T-helper 17 cell (primary cell): ENCODE results near the gene MYO16. TPM values are rescaled to one million over a fixed set of nuclear protein-coding genes. Genes with fewer than 3 reads are reported as not detected.

Experiments used
- ATAC-seq: fragments of 150-1000 bp; cut with Tn5 transposase; 2 replicates; pipeline ENCODE4 v1.10.0; 2021; ENCODE audit warnings: mild to moderate bottlenecking, moderate library complexity
- DNase-seq, 3 donors: peaks; one replicate each; pipeline versions ENCODE4 v3.0.0 to v3.0.0-alpha.2; 2020 to 2021
- H3K9me3 ChIP-seq: one replicate; pipeline ENCODE4 v1.7.0; 2013; ENCODE audit warnings: low read length, mild to moderate bottlenecking; ENCODE audit not compliant: control insufficient read depth, poor library complexity, severe bottlenecking
- H3K27ac Mint-ChIP-seq: one replicate; pipeline ENCODE4 v1.8.0; 2022; ENCODE audit warnings: mild to moderate bottlenecking, moderate library complexity, mixed read lengths
- H3K27me3 Mint-ChIP-seq: one replicate; pipeline ENCODE4 v1.8.0; 2022; ENCODE audit warnings: mixed read lengths
- H3K36me3 Mint-ChIP-seq: one replicate; pipeline ENCODE4 v1.8.0; 2022; ENCODE audit warnings: low read depth, mixed read lengths
- H3K4me1 Mint-ChIP-seq: one replicate; pipeline ENCODE4 v1.8.0; 2022; ENCODE audit warnings: mild to moderate bottlenecking, mixed read lengths
- H3K4me3 Mint-ChIP-seq: one replicate; pipeline ENCODE4 v1.8.0; 2022; ENCODE audit warnings: mild to moderate bottlenecking, moderate library complexity, mixed read lengths
- total RNA-seq, 4 donors: library from RNA in 2 of 4; stranded (reverse) in 2 of 4; gene quantifications; one replicate each; pipeline ENCODE4 v1.2.3 and lab custom pipeline; 2022 to 2026

The MYO16 gene
- total RNA-seq, 2 donors from 2014 or later: 0.42 to 0.45 TPM

- no peak for ATAC-seq
- peaks cover 3% of the 10 kb centered on the region for H3K4me1 Mint-ChIP-seq
These were observed 524.7 kb downstream of the MYO16 start for GRCh38 chr13:109154146-109154545.

GRCh38 chr13:109154546-109154945, 525.1 kb downstream of the MYO16 start:
- Mint-ChIP-seq H3K27me3 (peaks cover 37% of the 10 kb centered on the region), H3K4me3 (no peak overlapping the region), H3K36me3 (peaks cover 2% of the 10 kb centered on the region), H3K27ac (no peak overlapping the region), H3K4me1 (peaks cover 4% of the 10 kb centered on the region)
- H3K9me3 ChIP-seq: no peaks in the 10 kb centered on the region
- ATAC-seq: no peak
- no peak for DNase-seq

More at GRCh38 chr13:109154146-109154545, 524.7 kb downstream of the MYO16 start:
- Mint-ChIP-seq H3K27ac (no peak overlapping the region), H3K27me3 (peaks cover 41% of the 10 kb centered on the region), H3K4me3 (no peak overlapping the region), H3K36me3 (peaks cover 2% of the 10 kb centered on the region)
- no peak for DNase-seq
- no peaks in the 10 kb centered on the region for H3K9me3 ChIP-seq

DNA sequence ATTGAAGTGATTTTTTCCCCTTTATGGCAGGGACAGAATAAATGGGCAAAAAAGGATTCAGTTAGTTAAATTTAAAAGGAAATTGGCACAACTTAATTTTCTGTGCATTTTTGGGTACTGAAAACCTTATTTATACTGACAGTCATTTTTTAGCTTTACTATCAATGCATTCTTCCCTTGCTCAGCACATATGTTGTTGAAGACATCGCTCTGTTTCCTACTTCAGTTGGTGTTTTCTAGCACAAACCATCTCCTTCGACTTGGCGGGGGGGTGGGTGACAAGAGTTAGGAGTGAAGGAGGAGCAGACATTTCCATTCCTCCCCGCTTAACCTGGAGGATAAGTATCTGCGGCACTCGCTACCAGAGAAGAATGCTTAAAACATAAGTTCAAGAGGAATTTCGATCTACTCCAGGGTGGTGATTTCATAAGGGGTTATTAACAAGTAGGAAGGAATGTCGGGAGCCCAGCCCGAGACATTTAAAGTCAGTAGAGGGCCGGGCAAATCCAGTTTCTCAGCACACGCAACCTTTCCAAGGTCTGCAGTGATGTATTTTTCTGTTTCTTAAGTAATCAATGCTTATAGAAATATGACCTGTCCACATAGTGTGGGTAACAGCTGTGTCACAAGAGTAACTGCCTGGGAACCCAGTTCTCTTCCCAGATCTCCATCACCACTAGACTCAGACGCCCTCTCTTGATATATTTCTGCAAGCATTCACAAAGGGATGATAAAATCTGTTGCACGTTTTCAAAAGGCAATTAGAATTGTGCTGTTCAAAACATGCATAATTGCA, 525.8 kb downstream of the MYO16 start:
- peaks cover 5% of the 10 kb centered on the region for H3K4me1 Mint-ChIP-seq
- DNase-seq (no peak), ATAC-seq (no peak)
- no peaks in the 10 kb centered on the region for H3K9me3 ChIP-seq
- no peak overlapping the region for H3K4me3 Mint-ChIP-seq
- peaks cover 31% of the 10 kb centered on the region for H3K27me3 Mint-ChIP-seq
- H3K27ac Mint-ChIP-seq: no peak overlapping the region
- H3K36me3 Mint-ChIP-seq: peaks cover 2% of the 10 kb centered on the region

- Mint-ChIP-seq H3K4me3 (no peak overlapping the region), H3K27ac (no peak overlapping the region), H3K27me3 (peaks cover 28% of the 10 kb centered on the region), H3K4me1 (peaks cover 5% of the 10 kb centered on the region), H3K36me3 (peaks cover 2% of the 10 kb centered on the region)
- ATAC-seq: no peak
- DNase-seq: no peak
- no peaks in the 10 kb centered on the region for H3K9me3 ChIP-seq
These were observed 526.9 kb downstream of the MYO16 start for GRCh38 chr13:109156181-109156935.

GRCh38 chr13:109157275-109157674, 527.9 kb downstream of the MYO16 start:
- Mint-ChIP-seq H3K27me3 (peaks cover 28% of the 10 kb centered on the region), H3K4me1 (peaks cover 5% of the 10 kb centered on the region), H3K27ac (no peak overlapping the region), H3K4me3 (no peak overlapping the region), H3K36me3 (peaks cover 2% of the 10 kb centered on the region)
- DNase-seq: no peak
- ATAC-seq: no peak
- no peaks in the 10 kb centered on the region for H3K9me3 ChIP-seq

GRCh38 chr13:109158383-109158782, 529.0 kb downstream of the MYO16 start:
- H3K9me3 ChIP-seq: no peaks in the 10 kb centered on the region
- Mint-ChIP-seq H3K4me3 (no peak overlapping the region), H3K4me1 (peaks cover 8% of the 10 kb centered on the region), H3K27me3 (peaks cover 28% of the 10 kb centered on the region), H3K36me3 (peaks cover 2% of the 10 kb centered on the region), H3K27ac (no peak overlapping the region)
- DNase-seq (no peak), ATAC-seq (no peak)

DNA sequence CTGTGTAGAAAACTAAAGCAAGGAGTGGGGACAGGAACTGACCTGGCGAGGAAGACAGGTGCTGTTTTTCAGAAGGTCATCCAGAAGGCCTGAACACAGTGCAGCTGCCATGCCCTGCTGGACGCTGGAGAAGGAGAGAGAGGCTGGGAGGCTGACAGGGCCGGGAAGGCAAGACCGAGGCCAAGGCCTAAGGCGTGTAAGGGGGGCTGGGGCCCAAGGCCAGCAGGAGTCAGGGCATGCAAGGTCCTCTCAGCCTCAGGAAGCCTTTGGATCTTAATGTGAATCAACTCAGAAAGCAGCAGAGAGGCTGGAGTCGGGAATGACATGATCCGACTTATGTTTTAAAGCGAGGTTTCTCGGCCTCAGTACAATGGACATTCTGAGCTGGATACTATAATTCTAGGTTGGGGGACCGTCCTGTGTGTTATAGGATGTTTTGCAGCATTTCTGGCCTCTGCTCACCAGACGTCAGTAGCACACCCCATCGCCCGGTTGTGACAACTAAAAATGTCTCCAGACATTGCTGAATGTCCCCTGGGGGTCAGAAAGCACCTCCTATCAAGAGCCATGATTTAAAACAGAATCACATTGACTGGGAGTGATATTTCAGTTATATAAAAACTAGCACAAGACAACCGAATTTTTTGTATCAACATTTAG, 530.4 kb downstream of the MYO16 start:
- Mint-ChIP-seq H3K27ac (no peak overlapping the region), H3K4me3 (no peak overlapping the region), H3K4me1 (peaks cover 8% of the 10 kb centered on the region), H3K36me3 (peaks cover 2% of the 10 kb centered on the region), H3K27me3 (peaks cover 28% of the 10 kb centered on the region)
- ATAC-seq (no peak), DNase-seq (no peak)
- no peaks in the 10 kb centered on the region for H3K9me3 ChIP-seq

DNA sequence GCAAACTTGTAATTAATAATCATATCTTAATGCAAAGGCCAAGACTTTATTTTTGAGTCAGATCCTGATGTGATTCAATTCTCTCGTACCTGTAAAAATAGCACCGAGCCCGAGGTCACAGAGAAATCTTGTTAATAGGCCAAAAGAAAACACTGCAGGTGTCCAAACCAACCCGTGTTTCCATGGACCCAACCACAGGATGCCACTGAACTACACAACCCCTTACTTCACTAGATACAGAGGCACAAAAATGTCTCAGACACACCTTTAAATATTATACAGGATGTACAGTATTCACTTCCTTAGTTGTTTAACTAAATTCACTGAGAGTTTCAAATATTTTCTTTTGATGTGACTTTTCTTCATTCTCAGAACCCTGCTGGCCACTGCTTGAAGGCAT, 530.9 kb downstream of the MYO16 start:
- peaks cover 8% of the 10 kb centered on the region for H3K4me1 Mint-ChIP-seq
- no peaks in the 10 kb centered on the region for H3K9me3 ChIP-seq
- no peak overlapping the region for H3K27ac Mint-ChIP-seq
- ATAC-seq (no peak), DNase-seq (no peak)
- peaks cover 24% of the 10 kb centered on the region for H3K27me3 Mint-ChIP-seq
- H3K4me3 Mint-ChIP-seq: no peak overlapping the region
- H3K36me3 Mint-ChIP-seq: peaks cover 2% of the 10 kb centered on the region

GRCh38 chr13:109160887-109161669, 531.7 kb downstream of the MYO16 start:
- no peak for ATAC-seq

DNA sequence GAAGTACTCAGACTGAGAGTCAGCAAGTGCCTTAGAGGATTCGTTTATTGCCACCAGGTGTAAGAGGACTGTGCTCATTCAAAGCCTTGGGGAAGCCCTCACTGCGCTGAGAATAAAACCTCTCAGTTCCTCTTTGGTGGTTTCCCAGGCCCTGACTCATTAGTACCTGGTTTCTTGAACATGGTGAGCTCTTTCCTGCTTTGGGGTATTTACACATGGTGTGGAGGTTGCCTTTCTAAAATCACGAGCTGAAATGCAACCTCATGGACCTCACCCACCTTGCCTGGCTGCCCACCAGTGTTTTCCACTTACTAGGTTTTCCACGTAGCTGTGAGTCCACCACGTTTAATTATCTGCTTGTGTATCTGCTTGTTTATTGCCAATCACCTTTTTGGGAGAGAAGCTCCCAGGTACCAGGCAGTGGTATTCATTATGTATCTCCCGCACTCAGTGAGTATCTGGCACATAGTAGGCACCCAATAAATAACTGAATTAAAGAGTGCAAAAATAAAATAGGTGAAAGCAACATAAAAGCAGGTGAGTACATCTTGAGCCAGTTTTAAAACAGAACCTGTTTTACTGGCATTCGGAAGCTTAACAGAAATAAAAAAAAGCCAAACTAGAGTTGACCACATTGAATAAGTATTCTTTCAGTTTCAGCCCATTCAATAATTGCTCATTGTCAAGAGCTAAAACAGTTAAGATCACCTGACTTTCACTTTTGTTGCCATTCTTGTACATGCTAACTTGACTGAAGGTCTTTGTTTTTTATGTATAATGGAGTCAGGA, 533.0 kb downstream of the MYO16 start:
- no peaks in the 10 kb centered on the region for H3K9me3 ChIP-seq
- DNase-seq (no peak), ATAC-seq (peak; percentile 82)
- H3K27ac Mint-ChIP-seq: no peak overlapping the region
- peaks cover 2% of the 10 kb centered on the region for H3K36me3 Mint-ChIP-seq
- H3K4me3 Mint-ChIP-seq: no peak overlapping the region
- H3K27me3 Mint-ChIP-seq: peaks cover 8% of the 10 kb centered on the region
- peaks cover 8% of the 10 kb centered on the region for H3K4me1 Mint-ChIP-seq

More at GRCh38 chr13:109160887-109161669, 531.7 kb downstream of the MYO16 start:
- Mint-ChIP-seq H3K27ac (no peak overlapping the region), H3K27me3 (peaks cover 20% of the 10 kb centered on the region), H3K4me1 (peaks cover 8% of the 10 kb centered on the region), H3K4me3 (no peak overlapping the region), H3K36me3 (peaks cover 2% of the 10 kb centered on the region)
- H3K9me3 ChIP-seq: no peaks in the 10 kb centered on the region
- DNase-seq: no peak

DNA sequence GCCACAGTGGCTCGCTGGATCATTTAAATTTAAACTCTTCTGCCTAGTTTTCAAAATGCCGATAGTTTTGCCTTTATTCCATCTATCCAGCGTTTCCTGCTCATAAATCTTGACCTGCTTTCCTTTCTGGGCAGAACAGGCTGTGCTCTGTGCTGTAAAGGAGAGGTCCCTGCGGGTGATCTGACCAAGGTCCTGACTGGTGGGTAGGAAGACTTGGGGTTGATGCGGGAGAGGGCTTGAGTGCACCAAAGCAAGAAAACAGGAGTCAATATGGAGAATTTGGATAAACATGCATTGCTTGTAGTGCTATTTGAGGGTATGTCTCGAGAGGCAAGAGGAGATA, 533.6 kb downstream of the MYO16 start:
- H3K9me3 ChIP-seq: no peaks in the 10 kb centered on the region
- no peak for DNase-seq
- H3K4me3 Mint-ChIP-seq: no peak overlapping the region

DNA sequence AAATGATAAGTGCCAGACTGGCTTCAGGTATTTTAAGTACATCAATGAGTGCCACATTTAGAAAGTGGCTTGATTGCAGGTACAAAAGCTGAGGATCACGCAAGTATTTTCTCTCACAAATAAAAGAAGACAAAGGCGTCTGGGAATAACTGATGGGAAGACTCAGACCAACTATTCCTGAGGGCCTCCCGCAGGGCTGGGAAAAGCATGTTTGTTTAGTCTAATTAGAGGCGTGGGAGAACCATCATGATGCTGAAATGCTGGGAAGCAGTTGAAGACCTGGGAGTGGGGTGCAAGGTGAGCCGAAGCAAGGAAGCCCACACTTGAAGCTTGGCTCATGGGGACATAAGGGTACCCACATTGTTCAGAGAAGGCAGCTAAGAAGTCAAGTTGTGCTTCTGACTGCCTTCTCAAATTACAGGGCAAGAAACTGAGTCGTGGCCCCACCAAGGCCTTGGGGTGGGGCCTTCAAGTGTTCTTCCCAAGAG, 536.0 kb downstream of the MYO16 start:
- no peak overlapping the region for H3K27ac Mint-ChIP-seq
- H3K4me3 Mint-ChIP-seq: no peak overlapping the region
- ATAC-seq (no peak), DNase-seq (no peak)
- H3K9me3 ChIP-seq: no peaks in the 10 kb centered on the region
- no peaks in the 10 kb centered on the region for H3K27me3 Mint-ChIP-seq
- H3K36me3 Mint-ChIP-seq: no peaks in the 10 kb centered on the region
- H3K4me1 Mint-ChIP-seq: peaks cover 6% of the 10 kb centered on the region

More for the DNA sequence above, 533.6 kb downstream of the MYO16 start:
- Mint-ChIP-seq H3K27ac (no peak overlapping the region), H3K36me3 (peaks cover under 1% of the 10 kb centered on the region), H3K27me3 (peaks cover 3% of the 10 kb centered on the region), H3K4me1 (peaks cover 8% of the 10 kb centered on the region)
- ATAC-seq: no peak
